Osteocyte (in vitro differentiated cells): ENCODE data around the gene TMPRSS9. TPM values are rescaled to one million over a fixed set of nuclear protein-coding genes. Genes with fewer than 3 reads are reported as not detected.

Source experiments
- DNase-seq: peaks from one replicate; pipeline ENCODE4 v3.0.0; 2021; ENCODE audit warnings: mixed read lengths; ENCODE audit not compliant: unreplicated experiment; ENCODE audit errors: extremely low spot score
- H3K27ac Mint-ChIP-seq: one replicate; pipeline ENCODE4 v1.8.0; 2021; ENCODE audit warnings: mild to moderate bottlenecking, mixed read lengths; ENCODE audit not compliant: unreplicated experiment
- H3K27me3 Mint-ChIP-seq: one replicate; pipeline ENCODE4 v1.8.0; 2021; ENCODE audit warnings: mixed read lengths; ENCODE audit not compliant: unreplicated experiment
- H3K36me3 Mint-ChIP-seq: one replicate; pipeline ENCODE4 v1.8.0; 2021; ENCODE audit warnings: mixed read lengths; ENCODE audit not compliant: unreplicated experiment
- H3K4me1 Mint-ChIP-seq: one replicate; pipeline ENCODE4 v1.8.0; 2021; ENCODE audit warnings: mixed read lengths; ENCODE audit not compliant: unreplicated experiment
- H3K4me3 Mint-ChIP-seq: one replicate; pipeline ENCODE4 v1.8.0; 2021; ENCODE audit warnings: mild to moderate bottlenecking, moderate library complexity, mixed read lengths; ENCODE audit not compliant: unreplicated experiment
- H3K9me3 Mint-ChIP-seq: one replicate; pipeline ENCODE4 v1.8.0; 2021; ENCODE audit warnings: mixed read lengths; ENCODE audit not compliant: unreplicated experiment
- total RNA-seq: library from RNA; stranded (reverse); gene quantifications from 2 replicates; pipeline ENCODE4 v1.2.1, GENCODE V29; 2021
- TF ChIP-seq, protein P1 (sequence below): fragments of 200-600 bp; sonication (generic); IDR thresholded peaks from 2 replicates; pipeline ENCODE4 v1.5.0; 2021; ENCODE audit warnings: antibody characterized with exemption, mild to moderate bottlenecking, moderate library complexity

Gene TMPRSS9
- total RNA-seq, 1 donor from 2014 or later = 0.08 TPM

DNA sequence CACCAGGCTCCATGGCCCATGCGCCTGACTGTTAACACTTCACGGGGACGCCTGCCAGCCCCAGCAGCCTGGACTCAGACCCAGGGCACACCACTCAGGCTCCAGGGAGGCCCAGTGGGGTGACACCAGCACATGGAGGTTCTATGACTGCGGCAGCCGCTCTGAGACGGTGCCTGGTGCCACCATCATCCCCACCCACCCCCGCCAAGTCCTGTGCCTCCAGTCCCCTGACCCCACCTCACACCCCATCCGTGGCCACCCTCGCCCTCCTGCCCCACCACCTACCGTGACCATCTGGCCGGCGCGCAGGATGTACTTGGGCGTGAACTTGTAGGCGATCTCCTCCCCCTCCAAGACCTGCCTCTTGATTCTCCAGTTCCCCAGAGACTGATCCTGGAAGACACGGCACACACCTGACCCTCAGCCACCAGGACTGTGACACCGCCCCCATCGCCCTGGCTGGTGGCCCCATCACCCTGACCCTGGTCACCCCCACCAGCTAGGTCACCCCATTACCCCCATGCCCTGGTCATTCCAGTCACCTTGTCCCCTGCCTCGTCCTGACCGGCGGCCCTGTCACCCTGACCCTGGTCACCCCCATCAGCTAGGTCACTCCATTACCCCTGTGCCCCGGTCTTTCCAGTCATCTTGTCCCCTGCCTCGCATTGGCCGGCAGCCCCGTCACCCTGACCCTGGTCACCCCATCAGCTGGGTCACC, 72.2 kb downstream of the TMPRSS9 start:
- Mint-ChIP-seq H3K36me3 (peaks cover 6% of the 10 kb centered on the region), H3K9me3 (no peaks in the 10 kb centered on the region)

DNA sequence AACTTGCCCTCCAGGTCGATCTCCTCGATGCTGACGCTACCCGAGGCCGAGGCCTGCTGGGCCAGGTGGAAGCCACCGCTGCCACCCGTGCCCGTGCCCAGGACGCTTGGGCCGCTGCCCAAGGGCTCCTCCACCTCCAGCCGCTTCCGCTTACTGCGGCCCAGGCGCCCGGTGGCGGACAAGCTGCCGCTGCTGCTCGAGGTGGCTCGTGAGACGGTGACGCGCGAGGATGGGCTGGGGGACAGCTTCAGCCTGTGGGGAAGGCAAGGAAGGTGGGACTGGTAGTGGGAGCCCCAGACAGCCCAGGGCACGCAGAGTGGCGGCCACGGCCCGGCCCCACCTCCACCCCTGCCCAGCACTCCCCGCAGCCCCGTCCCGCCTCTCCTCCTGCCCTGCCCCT, 73.8 kb downstream of the TMPRSS9 start:
- Mint-ChIP-seq H3K4me3 (no peak overlapping the region), H3K27ac (no peak overlapping the region), H3K4me1 (no peaks in the 10 kb centered on the region), H3K36me3 (peaks cover 6% of the 10 kb centered on the region), H3K27me3 (no peaks in the 10 kb centered on the region), H3K9me3 (no peaks in the 10 kb centered on the region)
- TF ChIP-seq, protein P1, sequence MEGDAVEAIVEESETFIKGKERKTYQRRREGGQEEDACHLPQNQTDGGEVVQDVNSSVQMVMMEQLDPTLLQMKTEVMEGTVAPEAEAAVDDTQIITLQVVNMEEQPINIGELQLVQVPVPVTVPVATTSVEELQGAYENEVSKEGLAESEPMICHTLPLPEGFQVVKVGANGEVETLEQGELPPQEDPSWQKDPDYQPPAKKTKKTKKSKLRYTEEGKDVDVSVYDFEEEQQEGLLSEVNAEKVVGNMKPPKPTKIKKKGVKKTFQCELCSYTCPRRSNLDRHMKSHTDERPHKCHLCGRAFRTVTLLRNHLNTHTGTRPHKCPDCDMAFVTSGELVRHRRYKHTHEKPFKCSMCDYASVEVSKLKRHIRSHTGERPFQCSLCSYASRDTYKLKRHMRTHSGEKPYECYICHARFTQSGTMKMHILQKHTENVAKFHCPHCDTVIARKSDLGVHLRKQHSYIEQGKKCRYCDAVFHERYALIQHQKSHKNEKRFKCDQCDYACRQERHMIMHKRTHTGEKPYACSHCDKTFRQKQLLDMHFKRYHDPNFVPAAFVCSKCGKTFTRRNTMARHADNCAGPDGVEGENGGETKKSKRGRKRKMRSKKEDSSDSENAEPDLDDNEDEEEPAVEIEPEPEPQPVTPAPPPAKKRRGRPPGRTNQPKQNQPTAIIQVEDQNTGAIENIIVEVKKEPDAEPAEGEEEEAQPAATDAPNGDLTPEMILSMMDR = no peak
- peak; percentile 84 for DNase-seq

More for the DNA sequence above, 72.2 kb downstream of the TMPRSS9 start:
- Mint-ChIP-seq H3K4me1 (peaks cover 6% of the 10 kb centered on the region), H3K4me3 (no peak overlapping the region), H3K27ac (no peak overlapping the region), H3K27me3 (no peaks in the 10 kb centered on the region)
- DNase-seq = no peak
- TF ChIP-seq, protein P1 = no peak

DNA sequence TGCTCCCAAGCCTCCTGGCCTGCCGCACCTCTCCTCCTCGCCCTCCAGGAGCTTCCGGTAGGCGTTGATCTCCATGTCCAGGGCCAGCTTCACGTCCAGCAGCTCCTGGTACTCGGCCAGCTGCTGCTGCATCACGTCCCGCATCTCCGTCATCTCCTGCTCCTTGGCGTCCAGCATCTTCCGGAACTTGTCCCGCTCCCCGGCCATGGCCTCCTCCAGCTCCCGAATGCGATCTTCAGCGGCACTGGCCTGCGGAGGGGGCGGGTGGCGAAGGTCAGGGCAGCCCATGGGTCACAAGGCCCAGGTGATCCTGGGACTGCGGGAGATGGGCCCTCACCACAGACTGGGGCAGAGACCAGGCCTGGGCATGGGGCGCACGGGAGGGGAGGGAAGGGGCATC, 74.2 kb downstream of the TMPRSS9 start:
- H3K36me3 Mint-ChIP-seq = peaks cover 6% of the 10 kb centered on the region
- H3K4me3 Mint-ChIP-seq = no peak overlapping the region
- H3K9me3 Mint-ChIP-seq = no peaks in the 10 kb centered on the region
- no peaks in the 10 kb centered on the region for H3K4me1 Mint-ChIP-seq
- H3K27me3 Mint-ChIP-seq = no peaks in the 10 kb centered on the region
- no peak overlapping the region for H3K27ac Mint-ChIP-seq
- TF ChIP-seq, protein P1 = no peak
- DNase-seq = no peak

DNA sequence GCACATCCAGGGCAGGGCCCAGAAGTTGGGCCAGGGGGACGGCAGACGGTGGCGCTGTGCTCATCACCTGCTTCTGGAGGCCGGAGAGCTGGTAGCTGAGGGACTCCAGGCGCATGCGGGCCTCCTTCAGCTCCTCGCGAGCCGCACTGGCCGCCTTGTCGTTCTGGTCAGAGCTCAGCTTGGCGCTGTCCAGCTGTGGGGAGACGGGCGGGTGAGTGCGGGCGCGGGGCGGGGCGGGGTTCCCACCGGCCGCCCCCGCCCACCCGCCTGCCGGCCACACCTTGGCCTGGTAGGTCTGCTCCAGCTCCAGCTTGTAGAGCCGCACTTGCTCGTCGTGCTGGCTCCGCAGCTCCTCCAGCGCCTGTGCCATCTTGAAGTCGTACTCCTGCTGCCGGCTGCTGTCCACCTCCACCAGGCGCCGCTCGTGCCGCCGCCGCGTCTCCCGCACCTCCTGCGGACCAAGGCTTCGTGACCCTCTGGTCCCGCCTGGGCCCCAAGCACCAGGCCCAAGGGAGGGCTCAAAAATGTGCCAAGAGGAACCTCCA, 74.7 kb downstream of the TMPRSS9 start:
- Mint-ChIP-seq H3K4me3 (no peak overlapping the region), H3K36me3 (peaks cover 6% of the 10 kb centered on the region), H3K9me3 (no peaks in the 10 kb centered on the region), H3K27me3 (no peaks in the 10 kb centered on the region), H3K4me1 (no peaks in the 10 kb centered on the region), H3K27ac (no peak overlapping the region)
- no peak for DNase-seq
- TF ChIP-seq, protein P1 = no peak

DNA sequence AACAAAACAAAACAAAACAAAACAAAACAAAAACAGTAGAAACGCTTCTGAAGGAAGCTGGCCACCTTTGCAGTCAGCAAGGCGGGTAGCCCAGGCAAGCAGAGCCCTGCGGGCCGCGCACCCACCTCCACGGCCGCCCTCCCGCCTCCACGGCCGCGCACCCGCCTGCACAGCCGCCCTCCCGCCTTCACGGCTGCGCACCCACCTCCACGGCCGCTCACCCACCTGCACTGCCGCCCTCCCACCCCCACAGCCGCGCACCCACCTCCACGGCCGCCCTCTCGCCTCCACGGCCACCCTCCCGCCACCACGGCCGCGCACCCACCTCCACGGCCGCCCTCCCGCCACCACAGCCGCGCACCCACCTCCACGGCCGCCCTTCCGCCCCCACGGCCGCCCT, 76.3 kb downstream of the TMPRSS9 start:
- Mint-ChIP-seq H3K27ac (no peak overlapping the region), H3K4me1 (no peaks in the 10 kb centered on the region), H3K27me3 (no peaks in the 10 kb centered on the region), H3K9me3 (no peaks in the 10 kb centered on the region), H3K4me3 (no peak overlapping the region), H3K36me3 (no peaks in the 10 kb centered on the region)
- no peak for DNase-seq
- TF ChIP-seq, protein P1 = no peak
